ENCODE results near the gene CDO1.

- no peak for TF ChIP-seq CTCF (conservative IDR thresholded peaks at IDR 0.05 in 1 of 2, IDR thresholded peaks at IDR 0.05 in 1 of 2; ENCODE audit: extremely low read depth in 1 of 2, insufficient read depth in 1 of 2, low read depth in 1 of 2, low read length in 2 of 2)
- no peak for TF ChIP-seq EZH2 (IDR thresholded peaks at IDR 0.05; ENCODE audit: borderline replicate concordance, low read length)
Measured at GRCh38 chr5:115800108-115800507, 16.4 kb downstream of the CDO1 start.

Data from mammary epithelial cell (primary cell).